ENCODE results near the gene DOK5. TPM values are rescaled to one million over a fixed set of nuclear protein-coding genes. Genes with fewer than 3 reads are reported as not detected.

DOK5 gene
- 0.02 to 0.12 TPM in 2 of 5 replicates, not detected in the others for total RNA-seq (2022; extraction: Qiagen RNA extraction; ENCODE audit: low read depth)

DNA sequence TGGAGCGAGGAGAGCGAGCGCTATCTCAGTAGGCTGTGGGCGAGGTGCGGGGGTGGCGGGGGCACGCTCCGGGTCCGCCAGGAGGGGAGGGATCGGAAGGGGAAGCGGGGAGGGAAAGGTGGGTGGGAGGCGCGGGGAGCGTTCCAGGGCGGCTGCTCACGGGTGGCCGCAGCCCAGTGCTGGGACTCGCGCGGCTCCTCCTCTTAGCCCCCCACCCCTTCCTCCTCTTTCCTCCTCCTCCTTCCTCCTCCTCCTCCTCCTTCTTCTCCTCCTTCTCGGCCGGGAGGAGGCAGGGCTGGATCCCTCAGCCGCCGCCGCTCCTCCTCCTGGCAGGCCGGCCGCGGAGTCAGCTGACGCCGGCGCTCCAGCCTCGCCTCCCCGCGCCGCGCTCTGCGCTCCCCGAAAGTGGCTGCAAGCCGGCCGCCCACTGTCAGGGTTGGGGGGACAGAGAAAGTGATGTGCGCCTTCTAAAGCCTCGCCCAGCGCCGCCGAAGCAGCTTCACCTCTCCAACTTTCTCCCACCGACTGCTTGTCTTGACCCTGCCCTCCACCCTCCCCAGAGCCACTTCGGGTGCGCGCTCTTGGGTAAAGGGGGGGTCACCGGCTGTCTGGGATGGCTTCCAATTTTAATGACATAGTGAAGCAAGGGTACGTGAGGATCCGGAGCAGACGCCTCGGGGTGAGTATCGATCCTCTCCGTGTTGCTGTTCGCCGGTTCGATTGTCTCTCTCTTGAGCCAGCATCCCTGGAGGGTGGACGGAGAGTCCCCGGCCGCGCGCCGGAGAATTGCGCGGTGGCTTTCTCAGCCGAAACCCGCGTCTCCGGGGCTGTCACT lies at the start of gene DOK5:
Gene DOK5 (plus strand): TSS at position 260 of the 835 bp plus-strand sequence. CDS start 354 bp downstream, at position 614.

Measured in A549 treated with CpdA at 1 μM for 4 hours (cell line).